ENCODE data around the gene TMEM178B. TPM values are rescaled to one million over a fixed set of nuclear protein-coding genes. Genes with fewer than 3 reads are reported as not detected.

TMEM178B gene
- total and polyA plus RNA-seq, 7 donors, result 0.16 to 4.7 (median 1.4) TPM; not detected in 2

GRCh38 chr7:141265668-141266067, 191.8 kb downstream of the TMEM178B start:
- H3K9me3 ChIP-seq, result no peaks in the 10 kb centered on the region
- TF ChIP-seq POLR2AphosphoS5 (IDR thresholded peaks at IDR 0.05) (no peak), EP300 (IDR thresholded peaks at IDR 0.05) (no peak), POLR2A (IDR thresholded peaks at IDR 0.05) (no peak), CTCF (IDR thresholded peaks at IDR 0.05) (no peak)
- no peak overlapping the region for H3K4me3 ChIP-seq
- no peak overlapping the region for H3K27ac ChIP-seq
- H3K36me3 ChIP-seq, result no peaks in the 10 kb centered on the region
- intact Hi-C loops (cut with DNase I), result no loop called here
- no peak for DNase-seq
- no peaks in the 10 kb centered on the region for H3K27me3 ChIP-seq
- H3K4me1 ChIP-seq, result no peaks in the 10 kb centered on the region
- WGBS, 2 donors, result 87% methylated on average over 2 of the region's 2 CpGs

DNA sequence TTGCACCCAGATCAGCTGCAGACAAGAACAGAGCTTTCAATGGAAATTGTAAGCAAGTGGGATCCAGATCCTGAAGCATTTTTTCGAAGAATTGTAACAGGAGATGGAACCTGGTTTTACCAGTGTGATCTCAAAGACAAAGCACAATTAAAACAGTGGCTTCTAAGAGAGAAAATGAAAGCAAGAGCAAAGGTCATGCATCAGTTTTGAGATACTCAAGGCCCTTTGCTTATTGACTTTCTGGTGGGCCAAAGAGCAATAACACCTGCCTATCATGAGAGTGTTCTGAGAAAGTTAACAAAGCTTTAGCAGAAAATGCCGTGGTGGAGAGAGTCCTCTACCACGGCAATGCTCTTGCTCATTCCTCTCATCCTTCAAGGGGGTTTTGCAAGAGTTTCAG, 194.8 kb downstream of the TMEM178B start:
- no peak overlapping the region for H3K4me3 ChIP-seq
- intact Hi-C loops (cut with DNase I), result no loop called here
- DNase-seq, result no peak
- H3K27ac ChIP-seq, result no peak overlapping the region
- WGBS, 2 donors, result 33 to 67% methylated on average over 3 of the region's 3 CpGs
- no peaks in the 10 kb centered on the region for H3K9me3 ChIP-seq
- H3K36me3 ChIP-seq, result no peaks in the 10 kb centered on the region
- H3K4me1 ChIP-seq, result no peaks in the 10 kb centered on the region
- TF ChIP-seq EP300 (IDR thresholded peaks at IDR 0.05), result no peak
- no peak for TF ChIP-seq POLR2AphosphoS5 (IDR thresholded peaks at IDR 0.05)
- no peak for TF ChIP-seq POLR2A (IDR thresholded peaks at IDR 0.05)
- no peak for TF ChIP-seq CTCF (IDR thresholded peaks at IDR 0.05)
- no peaks in the 10 kb centered on the region for H3K27me3 ChIP-seq

GRCh38 chr7:141271451-141271850, 197.6 kb downstream of the TMEM178B start:
- 88 to 89% methylated on average over 4 of the region's 4 CpGs for WGBS, 2 donors
- intact Hi-C loops (cut with DNase I), result no loop called here

DNA sequence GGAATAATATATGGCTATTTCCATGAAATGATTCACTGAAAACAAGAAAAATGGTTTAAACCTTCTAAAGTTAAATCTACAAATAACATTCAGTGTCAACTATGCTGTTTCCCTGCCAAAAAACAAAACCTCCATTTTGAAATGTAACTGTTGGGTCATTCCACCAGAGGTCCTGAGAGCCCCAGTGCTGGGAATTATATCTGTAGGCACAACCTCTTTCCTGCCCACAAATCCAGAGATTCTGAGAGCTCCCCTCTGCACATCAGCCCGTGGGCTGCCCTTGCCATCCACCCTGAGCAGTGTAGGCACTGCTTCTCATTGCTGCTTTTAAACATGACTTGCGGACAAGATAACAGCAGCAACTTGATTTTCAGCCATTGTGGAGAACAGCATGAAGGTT, 198.6 kb downstream of the TMEM178B start:
- WGBS, 2 donors, result 59 to 62% methylated on average over 2 of the region's 2 CpGs
- Histone ChIP-seq H3K4me1 (no peaks in the 10 kb centered on the region), H3K27ac (no peak overlapping the region), H3K4me3 (no peak overlapping the region), H3K36me3 (no peaks in the 10 kb centered on the region), H3K9me3 (no peaks in the 10 kb centered on the region), H3K27me3 (no peaks in the 10 kb centered on the region)
- TF ChIP-seq CTCF (IDR thresholded peaks at IDR 0.05), result no peak
- no peak for TF ChIP-seq POLR2AphosphoS5 (IDR thresholded peaks at IDR 0.05)
- no peak for TF ChIP-seq EP300 (IDR thresholded peaks at IDR 0.05)
- TF ChIP-seq POLR2A (IDR thresholded peaks at IDR 0.05), result no peak
- intact Hi-C loops (cut with DNase I), result no loop called here
- no peak for DNase-seq

More at GRCh38 chr7:141271451-141271850, 197.6 kb downstream of the TMEM178B start:
- H3K27me3 ChIP-seq, result no peaks in the 10 kb centered on the region
- H3K4me3 ChIP-seq, result no peak overlapping the region
- no peaks in the 10 kb centered on the region for H3K4me1 ChIP-seq
- no peak for TF ChIP-seq CTCF (IDR thresholded peaks at IDR 0.05)
- no peak for TF ChIP-seq EP300 (IDR thresholded peaks at IDR 0.05)
- TF ChIP-seq POLR2AphosphoS5 (IDR thresholded peaks at IDR 0.05), result no peak
- H3K36me3 ChIP-seq, result no peaks in the 10 kb centered on the region
- H3K27ac ChIP-seq, result no peak overlapping the region
- no peaks in the 10 kb centered on the region for H3K9me3 ChIP-seq
- no peak for DNase-seq

DNA sequence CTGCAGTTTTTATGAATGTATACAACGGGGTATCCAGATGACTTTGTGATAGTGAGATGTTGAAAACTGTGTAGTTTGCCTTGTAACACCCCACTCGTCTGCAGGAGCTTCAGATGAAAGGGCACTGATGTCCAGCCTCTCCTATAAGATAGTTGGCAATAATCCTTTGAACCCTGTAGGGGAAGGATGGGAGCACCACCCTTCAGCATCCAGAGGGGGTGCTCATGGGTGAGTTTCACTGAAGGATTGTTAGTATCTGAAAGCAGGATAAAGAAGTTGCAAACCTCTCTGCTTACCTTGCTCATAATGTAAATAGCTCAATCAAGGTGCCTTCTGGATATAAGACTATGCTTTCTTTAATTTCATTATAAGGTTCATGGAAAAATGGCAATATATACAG, 201.5 kb downstream of the TMEM178B start:
- TF ChIP-seq CTCF (IDR thresholded peaks at IDR 0.05) (no peak), POLR2AphosphoS5 (IDR thresholded peaks at IDR 0.05) (no peak)

More for the DNA sequence above, 201.5 kb downstream of the TMEM178B start:
- 48 to 75% methylated on average over 2 of the region's 2 CpGs for WGBS, 2 donors
- Histone ChIP-seq H3K27ac (no peak overlapping the region), H3K36me3 (no peaks in the 10 kb centered on the region), H3K4me3 (no peak overlapping the region), H3K4me1 (no peaks in the 10 kb centered on the region), H3K27me3 (no peaks in the 10 kb centered on the region), H3K9me3 (no peaks in the 10 kb centered on the region)
- intact Hi-C loops (cut with DNase I), result no loop called here
- no peak for DNase-seq

All from sigmoid colon (tissue), 7 donors.